GOT3 (cell line): ENCODE results near the gene NFKB1.

Source experiments
- DNase-seq: peaks from one replicate; lab custom pipeline; 2025; ENCODE audit warnings: mixed read lengths; lab: John Stamatoyannopoulos, UW

NFKB1 gene

GRCh38 chr4:102494603-102495002, 6.6 kb upstream of the NFKB1 start:
- no peak for DNase-seq

GRCh38 chr4:102497986-102498385, 3.2 kb upstream of the NFKB1 start:
- no peak for DNase-seq

GRCh38 chr4:102500352-102500695, 835 bp upstream of the NFKB1 start:
- DNase-seq: no peak

GRCh38 chr4:102501447-102501696, 213 bp downstream of the NFKB1 start:
- peak; percentile 17 for DNase-seq

GRCh38 chr4:102502543-102502818, 1.3 kb downstream of the NFKB1 start:
- no peak for DNase-seq

GRCh38 chr4:102503301-102503746, 2.2 kb downstream of the NFKB1 start:
- DNase-seq: no peak

GRCh38 chr4:102503831-102504786, 3.0 kb downstream of the NFKB1 start:
- DNase-seq: no peak

GRCh38 chr4:102504941-102505340, 3.8 kb downstream of the NFKB1 start:
- no peak for DNase-seq

GRCh38 chr4:102505708-102506107, 4.5 kb downstream of the NFKB1 start:
- no peak for DNase-seq

GRCh38 chr4:102506523-102506922, 5.4 kb downstream of the NFKB1 start:
- no peak for DNase-seq

GRCh38 chr4:102511830-102512605, 10.9 kb downstream of the NFKB1 start:
- DNase-seq: no peak

- DNase-seq: no peak
These were observed 13.3 kb downstream of the NFKB1 start for GRCh38 chr4:102514298-102514964.

GRCh38 chr4:102517753-102518152, 16.6 kb downstream of the NFKB1 start:
- DNase-seq: no peak

- DNase-seq: no peak
These were observed 17.6 kb downstream of the NFKB1 start for GRCh38 chr4:102518703-102519131.

- no peak for DNase-seq
These were observed 18.8 kb downstream of the NFKB1 start for GRCh38 chr4:102519925-102520324.

DNA sequence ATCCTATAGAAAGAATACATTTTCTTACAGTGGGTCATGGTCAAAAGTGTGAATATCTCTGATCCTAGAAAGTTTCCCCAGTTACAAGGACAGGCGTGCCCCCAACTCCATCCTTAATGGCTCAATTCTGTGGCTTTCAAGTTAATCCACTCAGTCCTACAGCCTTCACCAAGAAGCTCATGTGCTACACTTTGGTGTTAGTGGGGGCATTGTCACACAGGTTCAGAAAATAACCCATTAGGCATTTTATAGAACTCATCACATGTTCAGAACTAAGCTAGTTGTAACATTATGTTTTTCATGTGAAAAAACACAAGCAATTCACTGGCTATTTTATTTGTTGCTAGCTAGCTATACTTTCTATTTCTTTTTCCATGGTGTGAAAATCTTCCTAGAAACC, 20.4 kb downstream of the NFKB1 start:
- DNase-seq: no peak

DNA sequence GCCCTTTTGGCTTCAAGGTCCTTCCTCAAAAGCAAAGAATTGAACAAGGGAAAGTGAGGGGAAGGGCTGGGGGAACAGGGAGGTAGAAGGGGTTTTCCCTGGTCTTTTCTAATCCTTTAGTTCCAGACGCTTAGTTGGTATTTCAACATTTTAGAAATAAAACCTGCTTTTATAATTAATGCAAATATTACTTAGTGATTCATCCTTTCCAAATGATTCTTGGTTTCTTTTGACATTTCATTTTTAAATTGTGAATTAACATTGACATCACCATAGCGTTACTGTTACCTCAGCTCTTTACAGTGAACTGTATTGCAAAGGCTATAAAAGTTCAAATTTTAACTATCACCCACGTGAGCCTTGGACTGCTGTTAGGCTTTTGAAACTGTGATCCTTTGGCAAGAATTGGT, 20.9 kb downstream of the NFKB1 start:
- DNase-seq: no peak

GRCh38 chr4:102524691-102525090, 23.5 kb downstream of the NFKB1 start:
- DNase-seq: no peak

- no peak for DNase-seq
These were observed 23.9 kb downstream of the NFKB1 start for GRCh38 chr4:102525097-102525496.

GRCh38 chr4:102525504-102525903, 24.3 kb downstream of the NFKB1 start:
- DNase-seq: no peak

- DNase-seq: no peak
These were observed 25.4 kb downstream of the NFKB1 start for GRCh38 chr4:102526532-102526931.

- DNase-seq: no peak
These were observed 26.6 kb downstream of the NFKB1 start for GRCh38 chr4:102527695-102528283.

DNA sequence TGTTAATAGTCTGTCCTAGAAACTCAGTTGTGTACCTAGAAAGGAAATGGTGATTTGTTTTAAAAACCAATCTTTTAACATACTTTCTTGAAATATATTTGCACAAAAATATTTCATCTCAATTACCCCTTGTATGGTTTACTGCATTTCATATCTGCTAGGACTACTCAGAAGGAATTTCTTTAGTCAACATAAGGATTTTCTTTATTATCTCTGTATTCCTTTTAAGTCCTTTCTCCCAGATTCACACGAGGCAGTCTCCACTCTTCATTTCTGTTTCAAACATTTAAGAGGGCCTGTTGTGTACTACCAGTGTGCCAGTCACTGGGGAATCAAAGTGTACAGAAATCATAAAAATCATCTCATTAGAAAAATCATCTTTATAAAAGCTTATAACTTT, 28.8 kb downstream of the NFKB1 start:
- no peak for DNase-seq
